Osteoblast (primary cell): ENCODE data around the gene TUB. TPM values are rescaled to one million over a fixed set of nuclear protein-coding genes. Genes with fewer than 3 reads are reported as not detected.

ENCODE experiments used
- DNase-seq: peaks from one replicate; pipeline ENCODE4 v3.0.0; 2011; ENCODE audit warnings: low spot score, mixed read lengths; ENCODE audit not compliant: insufficient read length; ENCODE audit errors: missing footprints
- H2AFZ ChIP-seq: 2 replicates; pipeline ENCODE4 v1.6.0; 2011; ENCODE audit warnings: mild to moderate bottlenecking, low read length
- H3K27ac ChIP-seq: 2 replicates; pipeline ENCODE4 v1.5.1; 2011; ENCODE audit warnings: mild to moderate bottlenecking, low read depth, low read length, moderate library complexity
- H3K27me3 ChIP-seq: 2 replicates; pipeline ENCODE4 v1.6.0; 2012; ENCODE audit warnings: mild to moderate bottlenecking, control low read depth, inconsistent platforms, low read length, moderate library complexity; ENCODE audit not compliant: insufficient read depth
- H3K36me3 ChIP-seq: 2 replicates; pipeline ENCODE4 v1.5.1; 2011; ENCODE audit warnings: mild to moderate bottlenecking, low read length, control low read depth, moderate library complexity; ENCODE audit not compliant: insufficient read depth
- H3K4me1 ChIP-seq: 2 replicates; pipeline ENCODE4 v1.5.1; 2011; ENCODE audit warnings: mild to moderate bottlenecking, low read length, control low read depth, moderate library complexity; ENCODE audit not compliant: insufficient read depth
- H3K4me2 ChIP-seq: 2 replicates; pipeline ENCODE4 v1.6.0; 2011; ENCODE audit warnings: mild to moderate bottlenecking, low read length; ENCODE audit not compliant: insufficient read depth
- H3K4me3 ChIP-seq: fragments of 200-600 bp; sonication (generic); 3 replicates; pipeline ENCODE4 v1.5.1; 2012; ENCODE audit warnings: mild to moderate bottlenecking, low read length, inconsistent platforms; ENCODE audit not compliant: insufficient read depth
- H3K79me2 ChIP-seq: 2 replicates; pipeline ENCODE4 v1.6.0; 2012; ENCODE audit warnings: mild to moderate bottlenecking, low read length, control low read depth, inconsistent platforms; ENCODE audit not compliant: insufficient read depth
- H3K9me3 ChIP-seq: 2 replicates; pipeline ENCODE4 v1.5.1; 2011; ENCODE audit warnings: low read depth, low read length, control low read depth
- H4K20me1 ChIP-seq: 2 replicates; pipeline ENCODE4 v1.6.0; 2012; ENCODE audit warnings: mild to moderate bottlenecking, low read length, control low read depth; ENCODE audit not compliant: insufficient read depth
- total RNA-seq: library from RNA; depleted of rRNA; stranded (reverse); fragments of >200 nt; gene quantifications from 2 replicates; pipeline ENCODE4 v1.2.3, GENCODE V29; 2012
- TF ChIP-seq, protein P1 (sequence below): IDR thresholded peaks from 2 replicates; pipeline ENCODE4 v1.5.1; 2011; ENCODE audit warnings: mild to moderate bottlenecking, low read depth, low read length, moderate library complexity; ENCODE audit errors: extremely low read depth

Gene TUB
- total RNA-seq, 1 donor, result 23.5 TPM

DNA sequence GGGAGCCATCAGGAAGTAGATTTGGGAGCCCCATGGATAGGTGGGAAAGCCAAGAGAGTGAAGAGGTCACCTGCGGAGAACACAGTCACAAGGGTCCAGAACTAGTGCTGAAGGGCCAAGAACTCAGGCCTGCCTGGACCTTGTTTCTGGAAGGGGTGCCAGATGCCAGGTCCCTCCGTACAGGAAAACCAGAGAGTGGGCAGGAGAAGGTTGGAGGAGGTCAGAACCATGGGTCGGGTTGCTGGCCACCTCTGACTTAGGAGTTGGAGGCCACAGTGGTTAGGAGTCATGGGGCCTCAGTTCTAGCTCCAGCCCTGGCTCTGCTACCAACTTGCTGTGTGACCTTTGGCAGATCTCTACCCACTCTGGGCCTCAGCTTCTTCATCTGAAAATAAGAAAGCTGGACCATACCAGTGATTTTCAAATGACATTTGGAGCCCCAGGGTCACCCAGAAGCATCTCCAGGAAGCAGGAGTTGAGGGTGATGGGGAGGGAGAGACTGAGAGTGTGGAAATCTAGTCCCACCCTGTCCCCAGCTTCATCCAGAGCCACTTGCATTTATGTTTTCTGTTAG is 20.8 kb upstream of the TUB start:
- H3K27ac ChIP-seq, result peak overlapping the region; percentile 97
- peak overlapping the region; percentile 76 for H2AFZ ChIP-seq
- H3K9me3 ChIP-seq, result no peaks in the 10 kb centered on the region
- no peak overlapping the region for H3K4me3 ChIP-seq
- H3K4me2 ChIP-seq, result peak overlapping the region; percentile 58
- peaks cover 50% of the 10 kb centered on the region for H3K4me1 ChIP-seq
- H3K36me3 ChIP-seq, result no peaks in the 10 kb centered on the region
- H3K27me3 ChIP-seq, result no peaks in the 10 kb centered on the region
- peak; percentile 5 for DNase-seq
- TF ChIP-seq, protein P1, sequence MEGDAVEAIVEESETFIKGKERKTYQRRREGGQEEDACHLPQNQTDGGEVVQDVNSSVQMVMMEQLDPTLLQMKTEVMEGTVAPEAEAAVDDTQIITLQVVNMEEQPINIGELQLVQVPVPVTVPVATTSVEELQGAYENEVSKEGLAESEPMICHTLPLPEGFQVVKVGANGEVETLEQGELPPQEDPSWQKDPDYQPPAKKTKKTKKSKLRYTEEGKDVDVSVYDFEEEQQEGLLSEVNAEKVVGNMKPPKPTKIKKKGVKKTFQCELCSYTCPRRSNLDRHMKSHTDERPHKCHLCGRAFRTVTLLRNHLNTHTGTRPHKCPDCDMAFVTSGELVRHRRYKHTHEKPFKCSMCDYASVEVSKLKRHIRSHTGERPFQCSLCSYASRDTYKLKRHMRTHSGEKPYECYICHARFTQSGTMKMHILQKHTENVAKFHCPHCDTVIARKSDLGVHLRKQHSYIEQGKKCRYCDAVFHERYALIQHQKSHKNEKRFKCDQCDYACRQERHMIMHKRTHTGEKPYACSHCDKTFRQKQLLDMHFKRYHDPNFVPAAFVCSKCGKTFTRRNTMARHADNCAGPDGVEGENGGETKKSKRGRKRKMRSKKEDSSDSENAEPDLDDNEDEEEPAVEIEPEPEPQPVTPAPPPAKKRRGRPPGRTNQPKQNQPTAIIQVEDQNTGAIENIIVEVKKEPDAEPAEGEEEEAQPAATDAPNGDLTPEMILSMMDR, result no peak
- peaks cover 4% of the 10 kb centered on the region for H4K20me1 ChIP-seq
- H3K79me2 ChIP-seq, result no peaks in the 10 kb centered on the region

DNA sequence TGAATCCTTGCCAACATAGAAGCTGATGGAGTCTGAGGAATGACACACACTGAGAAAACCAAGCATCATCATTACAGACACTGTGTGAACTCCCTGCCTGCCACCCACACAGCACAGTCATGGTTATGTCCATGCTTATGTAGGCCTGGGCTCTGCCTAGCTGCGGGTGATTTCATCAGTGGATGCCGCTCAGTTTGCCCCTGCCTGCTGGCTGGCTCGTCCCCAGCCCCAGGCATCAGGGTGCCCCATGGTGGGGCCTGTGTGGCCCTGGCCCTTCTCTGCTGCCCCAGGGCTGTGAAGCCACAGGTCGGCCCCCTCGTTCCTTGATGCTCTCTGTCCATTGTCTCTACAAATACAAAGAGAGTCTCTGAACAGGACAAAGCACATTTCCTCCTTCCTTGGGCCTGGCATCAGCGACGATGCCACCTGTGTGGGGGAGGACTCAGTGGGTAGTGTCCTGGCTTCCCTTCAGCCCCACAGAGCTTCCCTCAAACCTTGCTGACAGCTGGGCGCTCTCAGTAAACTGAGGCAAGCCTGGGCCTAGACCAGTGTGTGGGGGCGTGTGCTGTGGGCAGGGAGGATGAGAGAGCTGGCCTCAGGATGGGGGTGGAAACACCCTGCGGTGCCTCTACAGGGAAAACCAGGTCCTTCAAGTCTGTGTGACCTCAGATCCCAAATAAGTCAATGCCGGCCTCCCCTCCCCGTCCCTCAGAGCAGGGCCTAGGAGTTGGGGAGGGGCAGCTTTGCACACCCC is 20.0 kb upstream of the TUB start:
- Histone ChIP-seq H4K20me1 (peaks cover 4% of the 10 kb centered on the region), H2AFZ (peak overlapping the region; percentile 76)

DNA sequence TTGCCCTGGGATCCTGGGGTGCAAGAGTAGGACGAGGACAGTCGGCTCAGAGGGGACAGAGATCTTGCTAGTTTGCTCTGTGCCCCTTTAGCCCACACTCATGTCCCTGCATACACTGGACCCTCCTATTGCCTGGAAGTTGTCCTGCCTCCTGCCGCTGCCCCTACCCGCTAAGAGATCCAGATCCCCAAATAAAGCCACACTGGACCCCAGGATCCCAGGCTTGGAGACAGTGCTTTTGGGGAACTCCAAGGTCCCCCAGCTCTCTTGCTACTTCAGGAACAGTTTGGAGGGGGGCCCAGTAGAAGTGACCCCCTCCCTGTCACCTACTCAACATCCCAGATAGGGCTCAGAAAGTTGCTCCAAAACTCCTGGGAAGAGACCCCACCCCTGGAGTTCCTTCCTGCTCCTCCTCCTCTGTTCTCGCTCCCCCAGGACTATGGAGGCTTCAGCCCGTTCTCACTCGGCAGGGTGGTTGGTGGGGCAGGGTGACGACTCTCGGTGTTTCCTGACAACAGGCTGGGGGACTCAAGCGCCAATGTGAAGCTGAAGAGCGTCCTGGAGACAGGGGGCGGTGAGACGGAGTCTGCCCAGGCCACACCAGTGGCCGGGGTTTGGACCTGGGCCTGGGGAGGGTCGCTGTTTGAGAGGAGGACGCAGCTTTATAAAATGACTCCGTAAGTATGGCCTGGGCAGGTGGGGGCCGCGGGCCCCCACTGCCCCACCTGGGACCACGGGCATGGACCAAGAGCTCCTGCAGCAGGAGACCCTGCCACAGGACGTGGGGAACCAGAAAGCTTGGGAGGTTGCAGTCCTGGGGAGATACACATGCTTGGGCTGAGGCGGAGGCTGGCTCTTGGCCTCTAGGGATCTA is 19.2 kb upstream of the TUB start:
- DNase-seq, result peak; percentile 26
- Histone ChIP-seq H3K79me2 (no peaks in the 10 kb centered on the region), H3K4me3 (no peak overlapping the region), H3K36me3 (no peaks in the 10 kb centered on the region), H3K27ac (peak overlapping the region; percentile 97), H3K4me2 (no peak overlapping the region), H3K9me3 (no peaks in the 10 kb centered on the region), H3K27me3 (no peaks in the 10 kb centered on the region), H4K20me1 (peaks cover under 1% of the 10 kb centered on the region), H3K4me1 (peaks cover 53% of the 10 kb centered on the region), H2AFZ (no peak overlapping the region)
- TF ChIP-seq, protein P1, result no peak

More for the DNA sequence above, 20.0 kb upstream of the TUB start:
- Histone ChIP-seq H3K4me2 (peak overlapping the region; percentile 58), H3K4me1 (peaks cover 54% of the 10 kb centered on the region), H3K9me3 (no peaks in the 10 kb centered on the region), H3K36me3 (no peaks in the 10 kb centered on the region), H3K79me2 (no peaks in the 10 kb centered on the region), H3K27ac (peak overlapping the region; percentile 97), H3K4me3 (no peak overlapping the region), H3K27me3 (no peaks in the 10 kb centered on the region)
- DNase-seq, result peak; percentile 94
- TF ChIP-seq, protein P1, result no peak
